Parietal lobe (tissue), 2 donors: ENCODE results near the gene CLEC18B. TPM values are rescaled to one million over a fixed set of nuclear protein-coding genes. Genes with fewer than 3 reads are reported as not detected.

Source experiments
- small RNA-seq: library from RNA; depleted of rRNA; stranded (forward); fragments of <200 nt; gene quantifications from one replicate; pipeline ENCODE3, GENCODE V24; 2014; ENCODE audit warnings: low replicate concordance
- total RNA-seq: library from RNA; depleted of rRNA; stranded (reverse); fragments of >200 nt; gene quantifications from one replicate; pipeline ENCODE4 v1.2.3, GENCODE V29; 2014

CLEC18B gene
- 4.4 TPM for total RNA-seq

DNA sequence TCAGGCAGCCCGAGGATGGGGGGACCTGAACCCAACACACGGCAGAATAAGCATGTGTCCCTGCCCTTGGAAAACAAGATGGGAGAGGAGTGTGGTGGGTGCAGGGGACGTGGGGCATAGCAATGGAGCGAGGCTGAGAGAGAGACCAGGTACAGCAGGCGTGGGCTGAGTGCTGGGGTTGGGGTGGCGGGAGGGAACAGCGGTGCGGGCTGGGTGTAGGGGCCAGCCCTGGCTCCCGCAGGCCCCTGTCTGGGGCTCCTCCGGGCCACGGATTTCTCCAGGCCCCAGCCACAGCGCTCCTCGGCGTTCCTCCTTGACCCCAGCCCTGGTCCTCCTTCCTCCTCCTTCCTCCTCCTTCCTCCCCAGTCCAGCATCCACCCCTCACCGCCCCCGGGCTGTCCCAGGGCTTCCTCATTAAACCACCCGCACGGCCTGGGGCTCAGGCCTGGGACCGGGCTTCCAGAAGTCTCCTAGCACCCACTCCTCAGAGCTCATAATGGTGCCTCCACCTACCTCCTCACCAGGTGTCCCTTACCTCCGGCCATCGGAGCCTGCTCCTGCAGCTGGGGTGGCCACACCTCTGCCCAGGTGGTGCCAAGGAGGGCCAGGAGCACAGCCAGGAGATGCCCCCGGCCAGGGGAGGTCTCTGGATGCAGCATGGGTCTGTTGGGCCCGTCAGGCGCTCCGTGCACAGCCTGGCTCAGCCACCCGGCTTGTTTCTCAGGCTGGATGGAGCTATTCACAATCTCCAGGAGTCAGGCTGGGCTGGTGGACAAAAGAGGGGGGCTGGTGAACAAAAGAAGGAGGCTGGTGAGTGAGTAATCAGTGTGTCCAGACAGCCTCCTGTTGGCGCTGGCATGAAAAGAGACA, at the start of gene CLEC18B:
Gene CLEC18B, minus strand, starts transcription at position 867 of the 870 bp plus-strand sequence. Its CDS starts 208 bp downstream, at position 659.

Small RNA genes within 50 kb of the gene (small RNA-seq; reads per million reads assigned to genes)
- not detected for gene AC009053.4
- not detected for gene RF00019
- not detected for gene RNU6-237P

Other genes starting within 250 kb of the CLEC18B start
- gene PSMD7, start 124.7 kb downstream of the CLEC18B start, total RNA-seq: 52.3 TPM
- gene NPIPB15, start 45.2 kb downstream of the CLEC18B start, total RNA-seq: 1.6 TPM
- 109 TPM for gene GLG1, start 185.6 kb upstream of the CLEC18B start, total RNA-seq
- gene RFWD3, start 245.4 kb upstream of the CLEC18B start, total RNA-seq: 21.9 TPM